GM12891 (cell line): ENCODE results near the gene ASPG.

Source experiments
- PAX5 ChIP-seq: IDR thresholded peaks from 2 replicates; pipeline ENCODE4 v1.6.1; 2011; ENCODE audit warnings: low read length, moderate library complexity, mild to moderate bottlenecking; ENCODE audit not compliant: insufficient read depth, severe bottlenecking
- POLR2A ChIP-seq: IDR thresholded peaks from 2 replicates; pipeline ENCODE4 v1.6.1; 2011; ENCODE audit warnings: low read depth, low read length, control low read depth
- POLR2AphosphoS5 ChIP-seq: IDR thresholded peaks from 2 replicates; pipeline ENCODE4 v1.6.1; 2011; ENCODE audit warnings: low read depth, low read length, control low read depth
- TAF1 ChIP-seq: IDR thresholded peaks from 2 replicates; pipeline ENCODE4 v1.6.1; 2011; ENCODE audit warnings: low read depth, low read length, control low read depth

GRCh38 chr14:104141621-104142091 lies 56.2 kb downstream of the ASPG start:
- TF ChIP-seq POLR2A (no peak), POLR2AphosphoS5 (no peak), TAF1 (no peak), PAX5 (no peak)
